ENCODE measurements around the gene CCDC78. TPM values are rescaled to one million over a fixed set of nuclear protein-coding genes. Genes with fewer than 3 reads are reported as not detected.

Gene CCDC78
- total RNA-seq, 1 donor from 2014 or later: 7.6 TPM

GRCh38 chr16:752007-752312, 25.7 kb upstream of the CCDC78 start:
- Histone ChIP-seq H3K27me3 (no peaks in the 10 kb centered on the region), H3K36me3 (no peaks in the 10 kb centered on the region), H3K4me3 (no peak overlapping the region), H3K4me1 (no peaks in the 10 kb centered on the region), H3K9me3 (no peaks in the 10 kb centered on the region), H3K27ac (no peak overlapping the region)
- DNase-seq (ENCODE audit: extremely low spot score in 2 of 2): no peak
- TF ChIP-seq POLR2AphosphoS5 (IDR thresholded peaks at IDR 0.05; ENCODE audit: insufficient read depth in 1 of 2, low read depth in 1 of 2): no peak
- TF ChIP-seq CTCF (IDR thresholded peaks at IDR 0.05): no peak
- no peak for TF ChIP-seq POLR2A (IDR thresholded peaks at IDR 0.05)
- intact Hi-C loops (cut with DNase I): no loop called here

GRCh38 chr16:751152-752006, 25.1 kb upstream of the CCDC78 start:
- Histone ChIP-seq H3K9me3 (no peaks in the 10 kb centered on the region), H3K27me3 (no peaks in the 10 kb centered on the region), H3K4me3 (no peak overlapping the region), H3K27ac (no peak overlapping the region), H3K4me1 (no peaks in the 10 kb centered on the region), H3K36me3 (no peaks in the 10 kb centered on the region)
- TF ChIP-seq POLR2A (IDR thresholded peaks at IDR 0.05) (no peak), CTCF (IDR thresholded peaks at IDR 0.05) (no peak), POLR2AphosphoS5 (IDR thresholded peaks at IDR 0.05; ENCODE audit: insufficient read depth in 1 of 2, low read depth in 1 of 2) (no peak)
- no peak for DNase-seq (ENCODE audit: extremely low spot score in 2 of 2)
- intact Hi-C loops (cut with DNase I): no loop called here

GRCh38 chr16:750485-750884, 24.2 kb upstream of the CCDC78 start:
- H3K4me3 ChIP-seq: no peak overlapping the region
- H3K9me3 ChIP-seq: no peaks in the 10 kb centered on the region
- intact Hi-C loops (cut with DNase I): no loop called here
- H3K36me3 ChIP-seq: no peaks in the 10 kb centered on the region
- no peak overlapping the region for H3K27ac ChIP-seq
- TF ChIP-seq CTCF (IDR thresholded peaks at IDR 0.05) (no peak), POLR2A (IDR thresholded peaks at IDR 0.05) (no peak), POLR2AphosphoS5 (IDR thresholded peaks at IDR 0.05; ENCODE audit: insufficient read depth in 1 of 2, low read depth in 1 of 2) (no peak)
- DNase-seq (ENCODE audit: extremely low spot score in 2 of 2): no peak
- no peaks in the 10 kb centered on the region for H3K4me1 ChIP-seq
- no peaks in the 10 kb centered on the region for H3K27me3 ChIP-seq

- DNase-seq (ENCODE audit: extremely low spot score in 2 of 2): no peak
- H3K4me3 ChIP-seq: no peak overlapping the region
- TF ChIP-seq POLR2AphosphoS5 (IDR thresholded peaks at IDR 0.05; ENCODE audit: insufficient read depth in 1 of 2, low read depth in 1 of 2): no peak
- TF ChIP-seq POLR2A (IDR thresholded peaks at IDR 0.05): no peak
- no peak for TF ChIP-seq CTCF (IDR thresholded peaks at IDR 0.05)
- no peaks in the 10 kb centered on the region for H3K4me1 ChIP-seq
- no peaks in the 10 kb centered on the region for H3K36me3 ChIP-seq
- no peaks in the 10 kb centered on the region for H3K27me3 ChIP-seq
- H3K9me3 ChIP-seq: no peaks in the 10 kb centered on the region
- H3K27ac ChIP-seq: no peak overlapping the region
- intact Hi-C loops (cut with DNase I): no loop called here
Measured at GRCh38 chr16:749010-749409, 22.8 kb upstream of the CCDC78 start.

GRCh38 chr16:747978-748746, 21.9 kb upstream of the CCDC78 start:
- no peak overlapping the region for H3K4me3 ChIP-seq
- no peaks in the 10 kb centered on the region for H3K27me3 ChIP-seq
- no peak for TF ChIP-seq POLR2AphosphoS5 (IDR thresholded peaks at IDR 0.05; ENCODE audit: insufficient read depth in 1 of 2, low read depth in 1 of 2)
- no peaks in the 10 kb centered on the region for H3K4me1 ChIP-seq
- no peak for DNase-seq (ENCODE audit: extremely low spot score in 2 of 2)
- no peak overlapping the region for H3K27ac ChIP-seq
- intact Hi-C loops (cut with DNase I): no loop called here
- H3K9me3 ChIP-seq: no peaks in the 10 kb centered on the region
- no peaks in the 10 kb centered on the region for H3K36me3 ChIP-seq
